ENCODE data around the gene WDFY3.
"Not testable (repeated sequence)": the region's sequence is repeated elsewhere in the genome, so short reads cannot be mapped to it uniquely, and the experiment has no call there.

WDFY3 gene

GRCh38 chr4:84673475-84674240, 292.8 kb downstream of the WDFY3 start:
- no CpG with 5 or more reads among the region's 1 CpG for WGBS (ENCODE audit: extremely low coverage, insufficient coverage, low lambda C conversion rate)
- Histone ChIP-seq H3K79me1 (ENCODE audit: low read length) (no peaks in the 10 kb centered on the region), H3K4ac (ENCODE audit: low read depth, low read length) (no peak overlapping the region), H3K79me2 (ENCODE audit: control insufficient read depth, insufficient read depth, low read length) (no peaks in the 10 kb centered on the region), H3K27ac (ENCODE audit: low read depth, low read length) (no peak overlapping the region), H3K9ac (ENCODE audit: low read length) (no peak overlapping the region), H4K5ac (ENCODE audit: low read length) (no peak overlapping the region), H4K8ac (ENCODE audit: low read depth, low read length) (no peak overlapping the region), H3K36me3 (ENCODE audit: control insufficient read depth, insufficient read depth, low read length) (peaks cover 6% of the 10 kb centered on the region), H3K4me2 (ENCODE audit: low read length) (no peak overlapping the region), H3K27me3 (ENCODE audit: insufficient read depth, low read length, poor library complexity) (no peaks in the 10 kb centered on the region), H2AK5ac (ENCODE audit: low read length) (no peak overlapping the region), H3K18ac (ENCODE audit: low read length) (no peak overlapping the region), H2BK15ac (replicated peaks; ENCODE audit: low read depth) (no peak overlapping the region), H2BK120ac (ENCODE audit: low read depth, low read length) (no peak overlapping the region), H3K23ac (ENCODE audit: low read length) (no peak overlapping the region), H3K4me3 (ENCODE audit: low read length) (no peak overlapping the region), H2BK5ac (ENCODE audit: low read length) (no peak overlapping the region), H3K56ac (ENCODE audit: low read length) (no peak overlapping the region), H3K4me1 (ENCODE audit: control insufficient read depth, low read depth, low read length) (no peaks in the 10 kb centered on the region)
- no peak for DNase-seq

DNA sequence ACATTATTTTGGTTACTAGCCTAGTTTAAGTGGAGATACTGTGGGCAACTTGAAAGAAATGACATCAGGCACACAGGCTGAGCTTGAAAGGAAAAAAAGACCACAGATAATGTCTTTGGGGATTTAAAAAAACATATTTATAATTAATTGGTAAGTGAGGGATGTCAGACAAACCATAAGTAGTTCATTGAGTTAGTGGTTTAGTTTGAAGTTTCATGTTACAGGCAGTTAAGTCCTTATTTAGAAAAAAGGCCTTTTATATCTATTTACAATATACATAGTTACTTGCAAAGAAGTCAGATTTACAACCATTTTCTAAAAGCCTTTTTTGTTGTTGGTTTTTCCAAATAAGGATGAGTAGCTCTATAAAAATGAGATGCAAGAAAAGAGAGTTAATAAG, 294.3 kb downstream of the WDFY3 start:
- Histone ChIP-seq H3K56ac (ENCODE audit: low read length) (no peak overlapping the region), H3K4me2 (ENCODE audit: low read length) (no peak overlapping the region), H2BK120ac (ENCODE audit: low read depth, low read length) (no peak overlapping the region), H3K79me1 (ENCODE audit: low read length) (no peaks in the 10 kb centered on the region), H3K27me3 (ENCODE audit: insufficient read depth, low read length, poor library complexity) (no peaks in the 10 kb centered on the region), H3K18ac (ENCODE audit: low read length) (no peak overlapping the region), H3K36me3 (ENCODE audit: control insufficient read depth, insufficient read depth, low read length) (peaks cover 2% of the 10 kb centered on the region), H3K23ac (ENCODE audit: low read length) (no peak overlapping the region), H2AK5ac (ENCODE audit: low read length) (no peak overlapping the region), H3K4ac (ENCODE audit: low read depth, low read length) (no peak overlapping the region), H3K4me3 (ENCODE audit: low read length) (no peak overlapping the region), H2BK5ac (ENCODE audit: low read length) (no peak overlapping the region), H3K4me1 (ENCODE audit: control insufficient read depth, low read depth, low read length) (no peaks in the 10 kb centered on the region), H2BK15ac (replicated peaks; ENCODE audit: low read depth) (no peak overlapping the region), H3K9ac (ENCODE audit: low read length) (no peak overlapping the region), H3K27ac (ENCODE audit: low read depth, low read length) (no peak overlapping the region), H4K5ac (ENCODE audit: low read length) (no peak overlapping the region), H4K8ac (ENCODE audit: low read depth, low read length) (no peak overlapping the region), H3K79me2 (ENCODE audit: control insufficient read depth, insufficient read depth, low read length) (no peaks in the 10 kb centered on the region)
- DNase-seq = no peak

GRCh38 chr4:84669201-84669600, 297.3 kb downstream of the WDFY3 start:
- H4K5ac ChIP-seq (ENCODE audit: low read length) = no peak overlapping the region
- no peak overlapping the region for H3K9ac ChIP-seq (ENCODE audit: low read length)
- H3K4me1 ChIP-seq (ENCODE audit: control insufficient read depth, low read depth, low read length) = no peaks in the 10 kb centered on the region
- H3K36me3 ChIP-seq (ENCODE audit: control insufficient read depth, insufficient read depth, low read length) = no peaks in the 10 kb centered on the region
- H3K56ac ChIP-seq (ENCODE audit: low read length) = no peak overlapping the region
- H3K4ac ChIP-seq (ENCODE audit: low read depth, low read length) = no peak overlapping the region
- no peak overlapping the region for H3K18ac ChIP-seq (ENCODE audit: low read length)
- H2BK15ac ChIP-seq (replicated peaks; ENCODE audit: low read depth) = no peak overlapping the region
- H3K79me2 ChIP-seq (ENCODE audit: control insufficient read depth, insufficient read depth, low read length) = no peaks in the 10 kb centered on the region
- no peak overlapping the region for H2AK5ac ChIP-seq (ENCODE audit: low read length)
- H3K4me3 ChIP-seq (ENCODE audit: low read length) = no peak overlapping the region
- no peak overlapping the region for H3K23ac ChIP-seq (ENCODE audit: low read length)
- no peak overlapping the region for H2BK120ac ChIP-seq (ENCODE audit: low read depth, low read length)
- no peak overlapping the region for H4K8ac ChIP-seq (ENCODE audit: low read depth, low read length)
- no peak overlapping the region for H2BK5ac ChIP-seq (ENCODE audit: low read length)
- DNase-seq = no peak
- no peak overlapping the region for H3K4me2 ChIP-seq (ENCODE audit: low read length)
- no peaks in the 10 kb centered on the region for H3K79me1 ChIP-seq (ENCODE audit: low read length)
- no CpG with 5 or more reads among the region's 1 CpG for WGBS (ENCODE audit: extremely low coverage, insufficient coverage, low lambda C conversion rate)
- no peak overlapping the region for H3K27ac ChIP-seq (ENCODE audit: low read depth, low read length)
- H3K27me3 ChIP-seq (ENCODE audit: insufficient read depth, low read length, poor library complexity) = no peaks in the 10 kb centered on the region

- H2AK5ac ChIP-seq (ENCODE audit: low read length) = no peak overlapping the region
- no peaks in the 10 kb centered on the region for H3K36me3 ChIP-seq (ENCODE audit: control insufficient read depth, insufficient read depth, low read length)
- no peak overlapping the region for H3K4ac ChIP-seq (ENCODE audit: low read depth, low read length)
- no peak overlapping the region for H4K5ac ChIP-seq (ENCODE audit: low read length)
- H3K56ac ChIP-seq (ENCODE audit: low read length) = no peak overlapping the region
- H3K9ac ChIP-seq (ENCODE audit: low read length) = no peak overlapping the region
- H3K4me2 ChIP-seq (ENCODE audit: low read length) = no peak overlapping the region
- H3K4me3 ChIP-seq (ENCODE audit: low read length) = no peak overlapping the region
- no peaks in the 10 kb centered on the region for H3K4me1 ChIP-seq (ENCODE audit: control insufficient read depth, low read depth, low read length)
- no peak for DNase-seq
- no peaks in the 10 kb centered on the region for H3K27me3 ChIP-seq (ENCODE audit: insufficient read depth, low read length, poor library complexity)
- WGBS (ENCODE audit: extremely low coverage, insufficient coverage, low lambda C conversion rate) = no CpG with 5 or more reads among the region's 1 CpG
- H2BK120ac ChIP-seq (ENCODE audit: low read depth, low read length) = no peak overlapping the region
- no peaks in the 10 kb centered on the region for H3K79me1 ChIP-seq (ENCODE audit: low read length)
- H2BK15ac ChIP-seq (replicated peaks; ENCODE audit: low read depth) = no peak overlapping the region
- no peak overlapping the region for H3K23ac ChIP-seq (ENCODE audit: low read length)
- H2BK5ac ChIP-seq (ENCODE audit: low read length) = no peak overlapping the region
- no peaks in the 10 kb centered on the region for H3K79me2 ChIP-seq (ENCODE audit: control insufficient read depth, insufficient read depth, low read length)
- no peak overlapping the region for H4K8ac ChIP-seq (ENCODE audit: low read depth, low read length)
- H3K27ac ChIP-seq (ENCODE audit: low read depth, low read length) = no peak overlapping the region
- H3K18ac ChIP-seq (ENCODE audit: low read length) = no peak overlapping the region
These were observed 300.1 kb downstream of the WDFY3 start for GRCh38 chr4:84666439-84666838.

DNA sequence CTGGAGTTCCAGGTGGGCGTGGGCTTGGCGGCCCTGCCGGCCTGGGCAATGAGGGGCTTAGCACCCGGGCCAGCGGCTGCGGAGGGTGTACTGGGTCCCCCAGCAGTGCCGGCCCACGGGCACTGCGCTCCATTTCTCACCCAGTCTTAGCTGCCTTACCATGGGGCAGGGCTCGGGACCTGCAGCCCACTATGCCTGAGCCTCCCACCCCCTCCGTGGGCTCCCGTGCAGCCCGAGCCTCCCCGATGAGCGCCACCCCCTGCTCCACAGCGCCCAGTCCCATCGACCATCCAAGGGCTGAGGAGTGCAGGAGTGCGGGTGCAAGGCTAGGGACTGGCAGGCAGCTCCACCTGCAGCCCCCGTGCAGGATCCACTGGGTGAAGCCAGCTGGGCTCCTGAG, 301.7 kb downstream of the WDFY3 start:
- not testable (repeated sequence) for H3K23ac ChIP-seq (ENCODE audit: low read length); H2AK5ac ChIP-seq (ENCODE audit: low read length); H3K27me3 ChIP-seq (ENCODE audit: insufficient read depth, low read length, poor library complexity); H2BK15ac ChIP-seq (replicated peaks; ENCODE audit: low read depth); H2BK120ac ChIP-seq (ENCODE audit: low read depth, low read length); H3K27ac ChIP-seq (ENCODE audit: low read depth, low read length); H3K79me2 ChIP-seq (ENCODE audit: control insufficient read depth, insufficient read depth, low read length); H3K4me2 ChIP-seq (ENCODE audit: low read length); H3K79me1 ChIP-seq (ENCODE audit: low read length); H2BK5ac ChIP-seq (ENCODE audit: low read length); H3K18ac ChIP-seq (ENCODE audit: low read length); H3K4me1 ChIP-seq (ENCODE audit: control insufficient read depth, low read depth, low read length); H3K56ac ChIP-seq (ENCODE audit: low read length); H3K9ac ChIP-seq (ENCODE audit: low read length); H3K4ac ChIP-seq (ENCODE audit: low read depth, low read length); H3K4me3 ChIP-seq (ENCODE audit: low read length); H3K36me3 ChIP-seq (ENCODE audit: control insufficient read depth, insufficient read depth, low read length); H4K8ac ChIP-seq (ENCODE audit: low read depth, low read length); H4K5ac ChIP-seq (ENCODE audit: low read length); DNase-seq
- no CpG with 5 or more reads among the region's 19 CpGs for WGBS (ENCODE audit: extremely low coverage, insufficient coverage, low lambda C conversion rate)
